ENCODE measurements around the gene GHR.

Gene GHR

GRCh38 chr5:42590566-42590965, 167.3 kb downstream of the GHR start:
- TF ChIP-seq CTCF (IDR thresholded peaks at IDR 0.05) = no peak
- no peaks in the 10 kb centered on the region for H3K36me3 Mint-ChIP-seq (ENCODE audit: low read depth)
- H3K4me1 Mint-ChIP-seq = peaks cover 41% of the 10 kb centered on the region
- no peak overlapping the region for H3K4me3 Mint-ChIP-seq
- no peak for DNase-seq
- H3K27ac Mint-ChIP-seq = no peak overlapping the region
- no peaks in the 10 kb centered on the region for H3K9me3 Mint-ChIP-seq
- H3K27me3 Mint-ChIP-seq (ENCODE audit: low read depth, poor library complexity) = peaks cover 7% of the 10 kb centered on the region

GRCh38 chr5:42591015-42591414, 167.8 kb downstream of the GHR start:
- no peak for TF ChIP-seq CTCF (IDR thresholded peaks at IDR 0.05)
- no peak for DNase-seq
- Mint-ChIP-seq H3K27me3 (ENCODE audit: low read depth, poor library complexity) (peaks cover 7% of the 10 kb centered on the region), H3K9me3 (no peaks in the 10 kb centered on the region), H3K27ac (no peak overlapping the region), H3K36me3 (ENCODE audit: low read depth) (no peaks in the 10 kb centered on the region), H3K4me3 (no peak overlapping the region), H3K4me1 (peaks cover 45% of the 10 kb centered on the region)

GRCh38 chr5:42592401-42593140, 169.3 kb downstream of the GHR start:
- TF ChIP-seq CTCF (IDR thresholded peaks at IDR 0.05) = no peak
- no peaks in the 10 kb centered on the region for H3K9me3 Mint-ChIP-seq
- no peaks in the 10 kb centered on the region for H3K36me3 Mint-ChIP-seq (ENCODE audit: low read depth)
- peaks cover 6% of the 10 kb centered on the region for H3K27me3 Mint-ChIP-seq (ENCODE audit: low read depth, poor library complexity)
- peaks cover 32% of the 10 kb centered on the region for H3K4me1 Mint-ChIP-seq
- no peak overlapping the region for H3K4me3 Mint-ChIP-seq
- no peak overlapping the region for H3K27ac Mint-ChIP-seq
- DNase-seq = no peak

- no peak overlapping the region for H3K4me3 Mint-ChIP-seq
- peaks cover 4% of the 10 kb centered on the region for H3K27me3 Mint-ChIP-seq (ENCODE audit: low read depth, poor library complexity)
- no peak overlapping the region for H3K27ac Mint-ChIP-seq
- H3K9me3 Mint-ChIP-seq = no peaks in the 10 kb centered on the region
- H3K4me1 Mint-ChIP-seq = peaks cover 28% of the 10 kb centered on the region
- H3K36me3 Mint-ChIP-seq (ENCODE audit: low read depth) = no peaks in the 10 kb centered on the region
- DNase-seq = no peak
- TF ChIP-seq CTCF (IDR thresholded peaks at IDR 0.05) = no peak
Observed at GRCh38 chr5:42593591-42593990, 170.4 kb downstream of the GHR start.

GRCh38 chr5:42595597-42595996, 172.4 kb downstream of the GHR start:
- Mint-ChIP-seq H3K27me3 (ENCODE audit: low read depth, poor library complexity) (peaks cover 4% of the 10 kb centered on the region), H3K4me1 (peaks cover 23% of the 10 kb centered on the region), H3K27ac (peak overlapping the region; percentile 9), H3K4me3 (peak overlapping the region; percentile 23), H3K36me3 (ENCODE audit: low read depth) (no peaks in the 10 kb centered on the region), H3K9me3 (no peaks in the 10 kb centered on the region)
- no peak for DNase-seq
- no peak for TF ChIP-seq CTCF (IDR thresholded peaks at IDR 0.05)

GRCh38 chr5:42596817-42597216, 173.6 kb downstream of the GHR start:
- no peaks in the 10 kb centered on the region for H3K36me3 Mint-ChIP-seq (ENCODE audit: low read depth)
- TF ChIP-seq CTCF (IDR thresholded peaks at IDR 0.05) = no peak
- peaks cover 4% of the 10 kb centered on the region for H3K27me3 Mint-ChIP-seq (ENCODE audit: low read depth, poor library complexity)
- no peak overlapping the region for H3K4me3 Mint-ChIP-seq
- DNase-seq = no peak
- no peaks in the 10 kb centered on the region for H3K9me3 Mint-ChIP-seq
- H3K4me1 Mint-ChIP-seq = peaks cover 11% of the 10 kb centered on the region
- no peak overlapping the region for H3K27ac Mint-ChIP-seq

Measured in nephron progenitor cell (in vitro differentiated cells).